WERI-Rb-1 (cell line): ENCODE results near the gene C17orf58.

ENCODE experiments used
- DNase-seq: peaks from one replicate; pipeline ENCODE4 v3.0.0-alpha.2; 2020
- H3K27ac ChIP-seq: fragments of 250-450 bp; sonication (Bioruptor Pico); 2 replicates; pipeline ENCODE4 v1.5.1; 2020; ENCODE audit warnings: mild to moderate bottlenecking, moderate library complexity
- H3K27me3 ChIP-seq: fragments of 250-450 bp; sonication (Bioruptor Pico); 2 replicates; pipeline ENCODE4 v1.5.1; 2021; ENCODE audit warnings: mild to moderate bottlenecking, low read depth, moderate library complexity; ENCODE audit not compliant: insufficient read depth, severe bottlenecking
- H3K36me3 ChIP-seq: fragments of 250-450 bp; sonication (Bioruptor Pico); 2 replicates; pipeline ENCODE4 v1.5.1; 2020; ENCODE audit warnings: mild to moderate bottlenecking, moderate library complexity
- H3K4me3 ChIP-seq: 2 replicates; pipeline ENCODE4 v1.5.1; 2011; ENCODE audit warnings: low read depth, mild to moderate bottlenecking, control low read depth, low read length
- H3K9me3 ChIP-seq: fragments of 250-450 bp; sonication (Bioruptor Pico); 2 replicates; pipeline ENCODE4 v1.5.1; 2021; ENCODE audit warnings: mild to moderate bottlenecking, moderate library complexity; ENCODE audit not compliant: severe bottlenecking
- TF ChIP-seq, protein P1 (sequence below): IDR thresholded peaks from 2 replicates; pipeline ENCODE4 v1.5.1; 2011; ENCODE audit warnings: low read depth, mild to moderate bottlenecking, control low read depth, inconsistent platforms, low read length

The C17orf58 gene

DNA sequence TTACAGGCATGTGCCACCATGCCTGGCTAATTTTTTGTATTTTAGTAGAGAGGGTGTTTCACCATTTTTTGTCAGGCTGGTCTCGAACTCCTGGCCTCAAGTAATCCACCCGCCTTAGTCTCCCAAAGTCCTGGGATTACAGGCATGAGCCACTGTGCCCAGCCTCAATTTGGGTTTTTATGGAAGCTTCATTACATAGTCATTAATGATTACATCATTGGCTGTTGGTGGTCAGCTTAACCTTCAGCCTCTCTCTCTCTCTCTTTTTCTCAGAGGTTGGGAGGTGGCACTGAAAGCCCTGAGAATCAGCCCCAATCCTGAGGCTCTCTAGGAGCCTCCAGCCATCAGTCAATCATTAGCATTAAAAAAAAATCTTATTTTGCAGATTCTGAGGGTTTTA lies 45.3 kb downstream of the C17orf58 start:
- no peak for DNase-seq
- peaks cover 80% of the 10 kb centered on the region for H3K36me3 ChIP-seq
- TF ChIP-seq, protein P1, sequence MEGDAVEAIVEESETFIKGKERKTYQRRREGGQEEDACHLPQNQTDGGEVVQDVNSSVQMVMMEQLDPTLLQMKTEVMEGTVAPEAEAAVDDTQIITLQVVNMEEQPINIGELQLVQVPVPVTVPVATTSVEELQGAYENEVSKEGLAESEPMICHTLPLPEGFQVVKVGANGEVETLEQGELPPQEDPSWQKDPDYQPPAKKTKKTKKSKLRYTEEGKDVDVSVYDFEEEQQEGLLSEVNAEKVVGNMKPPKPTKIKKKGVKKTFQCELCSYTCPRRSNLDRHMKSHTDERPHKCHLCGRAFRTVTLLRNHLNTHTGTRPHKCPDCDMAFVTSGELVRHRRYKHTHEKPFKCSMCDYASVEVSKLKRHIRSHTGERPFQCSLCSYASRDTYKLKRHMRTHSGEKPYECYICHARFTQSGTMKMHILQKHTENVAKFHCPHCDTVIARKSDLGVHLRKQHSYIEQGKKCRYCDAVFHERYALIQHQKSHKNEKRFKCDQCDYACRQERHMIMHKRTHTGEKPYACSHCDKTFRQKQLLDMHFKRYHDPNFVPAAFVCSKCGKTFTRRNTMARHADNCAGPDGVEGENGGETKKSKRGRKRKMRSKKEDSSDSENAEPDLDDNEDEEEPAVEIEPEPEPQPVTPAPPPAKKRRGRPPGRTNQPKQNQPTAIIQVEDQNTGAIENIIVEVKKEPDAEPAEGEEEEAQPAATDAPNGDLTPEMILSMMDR: no peak
- H3K9me3 ChIP-seq: no peaks in the 10 kb centered on the region
- H3K27ac ChIP-seq: no peak overlapping the region
- no peak overlapping the region for H3K4me3 ChIP-seq
- no peaks in the 10 kb centered on the region for H3K27me3 ChIP-seq

DNA sequence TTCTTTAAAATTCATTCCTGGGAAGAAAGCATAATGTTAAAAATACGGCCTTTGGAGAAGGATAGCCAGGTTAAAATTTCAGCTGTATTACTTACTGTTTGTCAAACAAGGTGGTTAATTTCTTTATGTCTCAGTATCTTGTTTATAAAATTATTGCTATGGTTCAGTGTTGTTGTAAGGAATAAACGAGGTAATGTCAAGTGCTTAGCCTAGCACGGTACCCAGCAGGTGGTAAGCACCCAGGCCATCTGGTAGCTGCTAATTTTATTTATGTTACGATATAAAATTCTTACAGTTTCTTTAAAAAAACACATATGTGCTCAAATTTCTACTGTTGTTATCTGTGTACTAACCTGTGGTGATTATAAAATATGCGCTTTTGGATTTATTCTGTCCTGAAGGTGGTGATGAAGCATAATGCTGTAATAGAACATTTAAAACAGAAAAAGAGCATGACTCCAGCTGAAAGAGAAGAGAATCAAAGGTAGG lies 48.9 kb downstream of the C17orf58 start:
- TF ChIP-seq, protein P1: no peak
- no peak for DNase-seq
- Histone ChIP-seq H3K36me3 (peaks cover 95% of the 10 kb centered on the region), H3K9me3 (no peaks in the 10 kb centered on the region), H3K27ac (no peak overlapping the region), H3K27me3 (no peaks in the 10 kb centered on the region), H3K4me3 (no peak overlapping the region)

DNA sequence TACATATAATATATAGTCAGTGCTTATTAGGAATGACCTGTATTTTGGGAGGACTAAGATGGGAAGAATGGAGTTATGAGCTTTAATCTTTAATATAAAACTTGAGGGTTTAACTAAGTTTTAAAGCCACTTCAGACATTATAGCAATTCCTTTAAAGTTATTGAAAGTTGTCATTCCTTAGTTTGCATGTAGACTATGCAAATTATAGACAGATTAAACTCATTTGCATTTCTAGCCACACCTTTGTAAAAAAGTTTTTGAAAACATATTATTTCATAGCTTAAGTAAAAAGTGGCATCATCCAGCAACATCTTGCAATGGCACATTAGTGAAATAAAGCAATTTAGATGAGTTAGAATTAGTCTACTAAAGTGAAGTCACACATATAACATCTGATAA lies 49.8 kb downstream of the C17orf58 start:
- DNase-seq: no peak
- no peaks in the 10 kb centered on the region for H3K27me3 ChIP-seq
- H3K9me3 ChIP-seq: no peaks in the 10 kb centered on the region
- H3K4me3 ChIP-seq: no peak overlapping the region
- peaks cover 97% of the 10 kb centered on the region for H3K36me3 ChIP-seq
- no peak overlapping the region for H3K27ac ChIP-seq
- TF ChIP-seq, protein P1: no peak

DNA sequence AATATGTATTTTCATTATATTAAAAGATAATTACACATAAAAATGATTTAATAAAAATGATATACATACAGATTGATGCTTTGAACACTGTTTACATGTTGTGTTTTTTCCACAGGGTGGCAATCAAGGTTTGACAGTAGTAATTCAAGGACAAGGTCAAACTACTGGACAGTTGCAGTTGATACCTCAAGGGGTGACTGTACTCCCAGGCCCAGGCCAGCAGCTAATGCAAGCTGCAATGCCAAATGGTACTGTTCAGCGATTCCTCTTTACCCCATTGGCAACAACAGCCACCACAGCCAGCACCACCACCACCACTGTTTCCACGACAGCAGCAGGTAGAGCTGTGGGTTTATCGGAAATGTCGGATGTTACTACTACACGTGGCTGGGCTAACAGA lies 52.2 kb downstream of the C17orf58 start:
- H3K4me3 ChIP-seq: no peak overlapping the region

DNA sequence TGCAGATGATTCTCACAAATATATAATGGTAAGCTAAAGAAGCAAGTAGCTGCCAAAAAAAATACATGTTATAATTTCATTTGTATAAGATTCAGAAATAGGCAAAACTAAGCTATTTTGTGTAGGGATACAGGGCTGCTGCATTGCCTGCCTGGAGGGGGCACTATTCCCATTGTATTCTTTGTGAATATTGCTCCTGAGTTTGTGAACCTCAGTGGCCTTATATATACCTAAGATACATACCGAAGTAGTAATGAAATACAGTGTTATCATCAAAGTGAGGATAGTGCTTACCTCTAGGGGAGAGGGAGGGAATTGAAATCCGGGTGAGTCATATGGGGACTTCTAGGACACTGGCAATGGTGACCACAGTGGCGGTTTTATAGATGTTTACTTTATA lies 53.5 kb downstream of the C17orf58 start:
- TF ChIP-seq, protein P1: peak; percentile 62
- no peak overlapping the region for H3K4me3 ChIP-seq
- no peaks in the 10 kb centered on the region for H3K9me3 ChIP-seq
- no peaks in the 10 kb centered on the region for H3K27me3 ChIP-seq
- no peak overlapping the region for H3K27ac ChIP-seq
- peak; percentile 18 for DNase-seq
- peaks cover 95% of the 10 kb centered on the region for H3K36me3 ChIP-seq

More for the DNA sequence above, 52.2 kb downstream of the C17orf58 start:
- Histone ChIP-seq H3K36me3 (peaks cover 99% of the 10 kb centered on the region), H3K27ac (no peak overlapping the region), H3K9me3 (no peaks in the 10 kb centered on the region), H3K27me3 (no peaks in the 10 kb centered on the region)
- DNase-seq: no peak
- TF ChIP-seq, protein P1: no peak
